Mucosa of descending colon (tissue), 3 donors: ENCODE measurements around the gene AP5B1. TPM values are rescaled to one million over a fixed set of nuclear protein-coding genes. Genes with fewer than 3 reads are reported as not detected.
A peak's percentile ranks its signal among the peaks of the same experiment; 100 is the strongest.

Experiments used
- ATAC-seq: fragments of 200-7000 bp; cut with Tn5 transposase; one replicate; pipeline ENCODE4 v1.9.1; 2020; ENCODE audit warnings: mild to moderate bottlenecking, moderate library complexity
- DNase-seq, 3 donors: peaks; one replicate each; pipeline ENCODE4 v3.0.0-alpha.2; 2020
- H3K36me3 ChIP-seq: fragments of 200-600 bp; one replicate; pipeline ENCODE4 v1.8.0; 2021; ENCODE audit warnings: low read depth, mild to moderate bottlenecking
- H3K4me1 ChIP-seq: fragments of 200-600 bp; one replicate; pipeline ENCODE4 v1.8.0; 2021; ENCODE audit warnings: low read depth, mild to moderate bottlenecking
- H3K4me3 ChIP-seq: fragments of 200-600 bp; one replicate; pipeline ENCODE4 v1.8.0; 2021; ENCODE audit warnings: mild to moderate bottlenecking
- H3K9me3 ChIP-seq: fragments of 200-600 bp; one replicate; pipeline ENCODE4 v1.8.0; 2021; ENCODE audit warnings: mild to moderate bottlenecking
- intact Hi-C, 2 donors: fragments of 100-400 bp; cut with DNase I in 1 of 2; cut with micrococcal nuclease in 1 of 2; formaldehyde crosslinking; loops; one replicate each; pipeline versions ENCODE4 v1.11.0 to v1.11.1; 2022; cut with DNase I, micrococcal nuclease
- long read RNA-seq, 2 donors: library from polyadenylated mRNA; unstranded; transcript quantifications; one replicate each; pipeline ENCODE4 v2.0.0, GENCODE V29; 2019 to 2021
- total RNA-seq, 3 donors: library from RNA; stranded (reverse); fragmentation: NEBNext Ultra II Directional in 2 of 3; extraction: Animal tissue kit (Norgen Biotek cat#: 25700) in 2 of 3; gene quantifications; one replicate each; pipeline versions ENCODE4 v1.2.1 to v1.2.4, GENCODE V29; 2021 to 2023
- TF ChIP-seq, protein P1 (sequence below): fragments of 200-600 bp; IDR thresholded peaks from one replicate; pipeline ENCODE4 v1.8.0; 2022; ENCODE audit warnings: antibody characterized with exemption, mild to moderate bottlenecking
- donor health status: DM: no; HTN: no; CAD: no; lungs with moderate emphysema.
- donor health status: DM: no; HTN: no; CAD: no.
- donor health status: DM: no; HTN: yes; CAD: no.

Gene AP5B1, protein sequence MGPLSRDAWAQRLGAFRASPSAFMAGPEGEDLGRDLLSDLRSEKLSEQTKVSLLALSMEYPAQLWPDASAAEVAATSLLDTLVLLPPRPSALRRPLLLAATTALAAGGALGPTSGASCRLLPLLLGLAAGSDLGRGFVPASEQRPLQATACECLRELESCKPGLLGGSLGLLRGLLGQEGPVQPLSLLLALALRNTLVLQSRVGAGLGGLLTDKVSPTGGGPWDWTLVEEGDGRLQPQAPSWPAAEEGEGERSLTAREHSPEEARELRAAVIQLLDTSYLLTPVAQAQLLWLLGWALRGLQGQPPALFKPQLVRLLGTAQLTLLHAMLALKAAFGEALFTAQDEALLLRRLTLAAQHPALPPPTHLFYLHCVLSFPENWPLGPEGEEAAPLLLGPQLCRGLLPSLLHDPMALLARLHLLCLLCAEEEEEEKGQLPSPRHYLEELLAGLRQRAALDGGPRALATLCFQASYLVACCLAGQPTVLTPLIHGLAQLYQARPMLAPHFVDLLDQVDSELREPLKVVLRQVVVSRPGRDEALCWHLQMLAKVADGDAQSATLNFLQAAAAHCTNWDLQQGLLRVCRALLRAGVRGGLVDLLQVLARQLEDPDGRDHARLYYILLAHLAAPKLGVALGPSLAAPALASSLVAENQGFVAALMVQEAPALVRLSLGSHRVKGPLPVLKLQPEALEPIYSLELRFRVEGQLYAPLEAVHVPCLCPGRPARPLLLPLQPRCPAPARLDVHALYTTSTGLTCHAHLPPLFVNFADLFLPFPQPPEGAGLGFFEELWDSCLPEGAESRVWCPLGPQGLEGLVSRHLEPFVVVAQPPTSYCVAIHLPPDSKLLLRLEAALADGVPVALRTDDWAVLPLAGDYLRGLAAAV
- total RNA-seq, result 10 to 100 TPM; 21.2 to 21.8 (median 21.3) TPM
- long read RNA-seq, donor 1, full-length matches to known transcripts, result 29 of 52 reads
- long read RNA-seq, donor 1, partial matches to known transcripts, result 0 of 52 reads
- long read RNA-seq, donor 1, other reads (novel, unspliced or antisense), result 23 of 52 reads
- long read RNA-seq, donor 2, partial matches to known transcripts, result 0 of 9 reads
- long read RNA-seq, donor 2, other reads (novel, unspliced or antisense), result 9 of 9 reads

DNA sequence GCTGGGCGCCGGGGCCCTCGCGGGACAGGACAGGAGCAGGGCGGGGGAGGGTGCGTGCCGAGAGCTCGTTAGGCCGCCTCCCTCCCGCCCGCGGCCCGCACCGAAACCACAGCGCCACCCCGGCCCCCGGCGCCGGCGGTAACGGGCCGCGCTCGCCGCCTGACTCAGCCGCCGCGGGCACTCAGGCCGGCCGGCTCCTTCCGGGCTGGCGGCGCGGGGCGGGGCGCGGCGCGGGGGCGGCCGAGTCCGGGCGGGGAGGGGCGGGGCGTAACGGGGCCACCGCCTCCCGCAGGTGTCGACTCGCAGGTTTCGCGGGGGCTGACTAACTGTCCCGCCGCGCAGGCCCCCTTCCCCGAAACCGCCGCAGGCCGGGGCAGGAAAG lies at the start of gene AP5B1:
AP5B1 (minus strand) TSS at position 207 of the 382 bp plus-strand sequence. CDS start 385 bp downstream, outside the sequence.
- peak; percentile 85 for ATAC-seq
- TF ChIP-seq, protein P1, sequence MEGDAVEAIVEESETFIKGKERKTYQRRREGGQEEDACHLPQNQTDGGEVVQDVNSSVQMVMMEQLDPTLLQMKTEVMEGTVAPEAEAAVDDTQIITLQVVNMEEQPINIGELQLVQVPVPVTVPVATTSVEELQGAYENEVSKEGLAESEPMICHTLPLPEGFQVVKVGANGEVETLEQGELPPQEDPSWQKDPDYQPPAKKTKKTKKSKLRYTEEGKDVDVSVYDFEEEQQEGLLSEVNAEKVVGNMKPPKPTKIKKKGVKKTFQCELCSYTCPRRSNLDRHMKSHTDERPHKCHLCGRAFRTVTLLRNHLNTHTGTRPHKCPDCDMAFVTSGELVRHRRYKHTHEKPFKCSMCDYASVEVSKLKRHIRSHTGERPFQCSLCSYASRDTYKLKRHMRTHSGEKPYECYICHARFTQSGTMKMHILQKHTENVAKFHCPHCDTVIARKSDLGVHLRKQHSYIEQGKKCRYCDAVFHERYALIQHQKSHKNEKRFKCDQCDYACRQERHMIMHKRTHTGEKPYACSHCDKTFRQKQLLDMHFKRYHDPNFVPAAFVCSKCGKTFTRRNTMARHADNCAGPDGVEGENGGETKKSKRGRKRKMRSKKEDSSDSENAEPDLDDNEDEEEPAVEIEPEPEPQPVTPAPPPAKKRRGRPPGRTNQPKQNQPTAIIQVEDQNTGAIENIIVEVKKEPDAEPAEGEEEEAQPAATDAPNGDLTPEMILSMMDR, result no peak
- Histone ChIP-seq H3K4me3 (peak within 1 kb of the TSS; percentile 70), H3K9me3 (no peaks in the 10 kb centered on the region), H3K36me3 (peaks cover 2% of the 10 kb centered on the region), H3K4me1 (peaks cover 22% of the 10 kb centered on the region)
- peak; percentile 80 to 89 (median 80) for DNase-seq
- intact Hi-C loops, result no loop called here

DNA sequence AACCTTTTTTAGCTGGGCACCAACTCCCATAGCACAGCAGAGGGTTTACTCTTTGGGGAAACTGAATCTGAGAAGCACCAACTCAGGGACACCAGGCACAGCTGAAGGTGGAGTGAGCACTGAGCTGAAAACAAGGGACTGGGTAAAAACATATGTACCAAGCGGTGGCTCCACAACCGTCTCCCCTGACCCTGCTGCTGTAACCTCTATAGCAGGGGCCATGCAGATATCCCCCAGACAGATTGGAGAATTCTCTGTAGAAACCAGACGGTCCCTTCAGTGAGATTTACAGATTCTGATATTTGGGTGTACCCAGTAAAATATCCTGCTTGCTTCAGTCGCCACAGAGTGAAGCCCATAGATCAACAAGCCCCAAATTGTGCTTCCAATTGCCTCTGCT lies 48.7 kb upstream of the AP5B1 start:
- Histone ChIP-seq H3K4me3 (no peak overlapping the region), H3K9me3 (no peaks in the 10 kb centered on the region), H3K36me3 (no peaks in the 10 kb centered on the region), H3K4me1 (peaks cover 8% of the 10 kb centered on the region)
- ATAC-seq (no peak), DNase-seq (no peak)
- TF ChIP-seq, protein P1, result no peak
- intact Hi-C loops, result no loop called here

DNA sequence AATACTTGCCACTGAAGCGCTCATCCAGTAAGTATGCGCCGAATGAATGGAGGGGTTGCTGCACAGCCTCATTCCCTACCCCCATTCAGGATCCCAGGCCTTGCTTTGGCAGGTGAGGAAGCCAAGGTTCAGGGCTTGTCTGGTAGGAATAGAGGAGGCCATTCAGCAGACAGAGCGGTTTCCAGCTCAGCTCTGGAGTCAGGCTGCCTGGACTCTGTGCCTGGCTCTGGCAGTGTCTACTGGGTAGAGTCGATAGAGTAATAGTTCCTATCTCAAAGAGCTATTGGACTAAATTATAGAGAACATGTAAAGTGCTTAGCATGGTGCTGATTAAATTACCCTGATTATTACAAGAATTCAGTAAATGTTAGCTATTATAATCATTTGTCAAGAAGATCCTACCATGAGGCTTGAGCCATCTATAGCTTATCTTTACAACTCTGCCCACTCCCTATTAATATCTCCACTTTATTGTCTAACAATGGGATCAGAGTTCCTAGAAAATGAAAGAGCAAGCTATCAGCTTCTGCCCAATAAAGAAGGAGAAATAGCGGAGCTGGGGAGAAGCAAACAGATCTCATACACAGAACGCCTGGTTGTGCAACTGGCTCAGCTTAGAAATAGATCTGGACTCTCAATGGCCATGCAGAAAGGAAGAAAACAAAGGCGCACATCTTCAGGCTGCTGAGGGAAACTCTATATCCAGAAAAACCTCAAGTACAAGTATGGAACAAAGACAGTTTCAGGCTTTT lies 46.4 kb upstream of the AP5B1 start:
- Histone ChIP-seq H3K4me3 (no peak overlapping the region), H3K4me1 (peaks cover 21% of the 10 kb centered on the region), H3K36me3 (no peaks in the 10 kb centered on the region), H3K9me3 (no peaks in the 10 kb centered on the region)
- TF ChIP-seq, protein P1, result no peak
- DNase-seq (no peak), ATAC-seq (peak; percentile 33)
- intact Hi-C loops, result no loop called here

DNA sequence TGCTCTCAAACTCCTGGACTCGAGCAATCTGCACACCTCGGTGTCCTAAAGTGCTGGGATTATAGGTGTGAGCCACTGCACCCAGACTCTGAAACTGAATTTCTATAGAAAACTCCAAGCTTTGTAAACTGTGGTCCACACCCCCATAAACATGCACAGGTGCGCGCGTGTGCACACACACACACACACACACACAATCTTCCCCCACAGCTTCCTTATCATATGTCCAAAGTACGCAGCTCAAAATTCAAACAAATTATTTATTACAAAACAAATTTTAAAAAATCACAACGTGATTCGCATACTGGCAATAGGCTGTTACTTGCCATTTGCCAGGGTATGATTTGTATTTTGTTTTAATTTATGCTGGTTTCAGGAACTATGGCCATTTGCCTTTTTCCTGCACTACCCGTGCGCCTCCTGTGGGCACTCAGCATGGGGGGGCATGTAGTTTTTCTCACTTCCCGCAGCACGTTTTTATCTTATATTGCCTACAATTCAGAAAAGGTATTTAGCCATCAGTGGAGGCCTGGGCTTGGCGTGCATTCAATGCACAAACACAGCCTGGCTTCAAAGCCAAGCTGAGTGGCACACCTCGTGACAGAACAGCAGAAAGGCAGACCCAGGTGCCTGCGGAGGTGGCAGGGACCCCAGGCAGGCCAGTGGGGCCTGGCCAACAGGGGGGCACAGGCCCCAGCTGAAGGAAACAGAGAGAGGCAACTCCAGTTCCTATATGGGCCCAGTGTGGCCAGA lies 42.2 kb upstream of the AP5B1 start:
- TF ChIP-seq, protein P1, result no peak
- no peaks in the 10 kb centered on the region for H3K9me3 ChIP-seq
- peak; percentile 62 for ATAC-seq
- no peak overlapping the region for H3K4me3 ChIP-seq
- DNase-seq, result peak; percentile 70 to 75 (median 73)
- H3K4me1 ChIP-seq, result peaks cover 29% of the 10 kb centered on the region
- H3K36me3 ChIP-seq, result no peaks in the 10 kb centered on the region
- intact Hi-C loops, result no loop called here
